ENCODE data around the gene GADL1.
A peak's percentile ranks its signal among the peaks of the same experiment; 100 is the strongest.

Gene GADL1

DNA sequence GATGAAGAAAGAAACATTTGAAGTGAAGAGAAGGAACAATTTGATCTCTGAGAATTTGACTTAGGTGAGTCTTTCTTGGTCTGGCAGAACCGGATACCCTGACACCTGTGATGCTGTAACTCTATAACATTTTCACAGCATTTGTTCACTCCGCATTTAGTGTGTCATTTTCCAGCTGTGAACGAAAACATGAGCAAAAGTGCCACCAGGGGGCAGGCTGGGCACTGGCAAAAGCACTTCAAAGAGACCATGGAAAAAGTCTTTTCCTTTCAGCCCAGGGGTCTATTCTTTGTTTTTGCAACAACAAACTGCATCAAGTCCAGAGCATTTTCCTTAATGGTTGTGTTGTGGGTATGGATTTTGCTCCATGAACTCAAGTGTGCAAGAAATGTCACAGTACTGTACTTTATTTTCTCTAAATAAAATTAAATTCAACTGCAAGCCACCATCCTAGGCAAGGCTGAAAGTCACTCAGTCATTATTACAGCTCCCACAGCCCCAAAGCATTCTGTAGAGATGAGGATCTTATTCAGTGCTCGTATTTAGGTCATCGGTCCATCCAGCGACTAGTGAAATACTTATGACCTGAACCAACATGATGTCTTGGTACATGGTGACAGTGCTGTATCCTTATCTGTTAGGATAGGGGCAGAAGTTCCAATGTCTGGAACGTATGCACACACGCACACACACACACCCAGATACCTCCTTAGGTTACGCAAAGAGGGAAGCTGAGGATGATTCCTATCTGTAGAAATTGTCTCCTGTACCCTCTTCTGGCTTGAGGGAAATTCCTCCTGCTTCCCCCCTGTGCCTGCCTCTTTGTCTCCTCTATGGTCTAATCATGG lies 125.5 kb downstream of the GADL1 start:
- H3K4me3 ChIP-seq (replicated peaks; ENCODE audit: insufficient read depth, low read length), result no peak overlapping the region
- DNase-seq (ENCODE audit: low read depth in 1 of 2, low spot score in 1 of 2), result peak in 1 of 2 experiments; percentile 53
- TF ChIP-seq POLR2AphosphoS5 (IDR thresholded peaks at IDR 0.05; ENCODE audit: low read depth) (no peak), SPI1 (IDR thresholded peaks at IDR 0.05; ENCODE audit: borderline replicate concordance, low read depth) (no peak), GABPA (IDR thresholded peaks at IDR 0.05; ENCODE audit: low read depth) (no peak)
- TF ChIP-seq, protein P1, sequence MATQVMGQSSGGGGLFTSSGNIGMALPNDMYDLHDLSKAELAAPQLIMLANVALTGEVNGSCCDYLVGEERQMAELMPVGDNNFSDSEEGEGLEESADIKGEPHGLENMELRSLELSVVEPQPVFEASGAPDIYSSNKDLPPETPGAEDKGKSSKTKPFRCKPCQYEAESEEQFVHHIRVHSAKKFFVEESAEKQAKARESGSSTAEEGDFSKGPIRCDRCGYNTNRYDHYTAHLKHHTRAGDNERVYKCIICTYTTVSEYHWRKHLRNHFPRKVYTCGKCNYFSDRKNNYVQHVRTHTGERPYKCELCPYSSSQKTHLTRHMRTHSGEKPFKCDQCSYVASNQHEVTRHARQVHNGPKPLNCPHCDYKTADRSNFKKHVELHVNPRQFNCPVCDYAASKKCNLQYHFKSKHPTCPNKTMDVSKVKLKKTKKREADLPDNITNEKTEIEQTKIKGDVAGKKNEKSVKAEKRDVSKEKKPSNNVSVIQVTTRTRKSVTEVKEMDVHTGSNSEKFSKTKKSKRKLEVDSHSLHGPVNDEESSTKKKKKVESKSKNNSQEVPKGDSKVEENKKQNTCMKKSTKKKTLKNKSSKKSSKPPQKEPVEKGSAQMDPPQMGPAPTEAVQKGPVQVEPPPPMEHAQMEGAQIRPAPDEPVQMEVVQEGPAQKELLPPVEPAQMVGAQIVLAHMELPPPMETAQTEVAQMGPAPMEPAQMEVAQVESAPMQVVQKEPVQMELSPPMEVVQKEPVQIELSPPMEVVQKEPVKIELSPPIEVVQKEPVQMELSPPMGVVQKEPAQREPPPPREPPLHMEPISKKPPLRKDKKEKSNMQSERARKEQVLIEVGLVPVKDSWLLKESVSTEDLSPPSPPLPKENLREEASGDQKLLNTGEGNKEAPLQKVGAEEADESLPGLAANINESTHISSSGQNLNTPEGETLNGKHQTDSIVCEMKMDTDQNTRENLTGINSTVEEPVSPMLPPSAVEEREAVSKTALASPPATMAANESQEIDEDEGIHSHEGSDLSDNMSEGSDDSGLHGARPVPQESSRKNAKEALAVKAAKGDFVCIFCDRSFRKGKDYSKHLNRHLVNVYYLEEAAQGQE (IDR thresholded peaks at IDR 0.05; ENCODE audit: insufficient replicate concordance, low read depth), result no peak
- TF ChIP-seq, protein P2, sequence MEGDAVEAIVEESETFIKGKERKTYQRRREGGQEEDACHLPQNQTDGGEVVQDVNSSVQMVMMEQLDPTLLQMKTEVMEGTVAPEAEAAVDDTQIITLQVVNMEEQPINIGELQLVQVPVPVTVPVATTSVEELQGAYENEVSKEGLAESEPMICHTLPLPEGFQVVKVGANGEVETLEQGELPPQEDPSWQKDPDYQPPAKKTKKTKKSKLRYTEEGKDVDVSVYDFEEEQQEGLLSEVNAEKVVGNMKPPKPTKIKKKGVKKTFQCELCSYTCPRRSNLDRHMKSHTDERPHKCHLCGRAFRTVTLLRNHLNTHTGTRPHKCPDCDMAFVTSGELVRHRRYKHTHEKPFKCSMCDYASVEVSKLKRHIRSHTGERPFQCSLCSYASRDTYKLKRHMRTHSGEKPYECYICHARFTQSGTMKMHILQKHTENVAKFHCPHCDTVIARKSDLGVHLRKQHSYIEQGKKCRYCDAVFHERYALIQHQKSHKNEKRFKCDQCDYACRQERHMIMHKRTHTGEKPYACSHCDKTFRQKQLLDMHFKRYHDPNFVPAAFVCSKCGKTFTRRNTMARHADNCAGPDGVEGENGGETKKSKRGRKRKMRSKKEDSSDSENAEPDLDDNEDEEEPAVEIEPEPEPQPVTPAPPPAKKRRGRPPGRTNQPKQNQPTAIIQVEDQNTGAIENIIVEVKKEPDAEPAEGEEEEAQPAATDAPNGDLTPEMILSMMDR (IDR thresholded peaks at IDR 0.05; ENCODE audit: insufficient read depth, low read length), result peak; percentile 48
- H3K27ac ChIP-seq (replicated peaks), result no peak overlapping the region
- H3K27me3 ChIP-seq (ENCODE audit: insufficient read depth, poor library complexity, severe bottlenecking), result peaks cover 2% of the 10 kb centered on the region

DNA sequence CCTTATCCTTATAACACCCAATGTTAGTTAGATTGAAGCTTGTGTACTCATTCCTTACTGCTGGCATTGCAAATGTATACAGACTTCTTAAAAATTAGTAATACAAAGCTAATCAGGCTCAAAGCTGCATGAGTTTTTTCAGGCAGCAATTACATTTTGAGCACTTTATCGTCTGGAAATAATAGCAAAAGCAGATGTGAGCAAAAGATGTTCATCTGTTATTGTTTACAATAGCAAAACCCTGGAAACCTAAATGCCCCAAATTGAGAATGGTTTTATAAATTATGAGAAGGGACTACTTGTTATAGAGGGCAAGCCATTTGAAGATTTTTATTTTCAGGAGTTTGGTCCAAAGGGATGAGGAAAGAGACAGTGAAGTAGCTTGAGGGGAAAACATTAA lies 126.4 kb downstream of the GADL1 start:
- H3K27me3 ChIP-seq (ENCODE audit: insufficient read depth, poor library complexity, severe bottlenecking), result peaks cover 2% of the 10 kb centered on the region
- no peak overlapping the region for H3K27ac ChIP-seq (replicated peaks)
- no peak overlapping the region for H3K4me3 ChIP-seq (replicated peaks; ENCODE audit: insufficient read depth, low read length)
- no peak for TF ChIP-seq GABPA (IDR thresholded peaks at IDR 0.05; ENCODE audit: low read depth)
- TF ChIP-seq POLR2AphosphoS5 (IDR thresholded peaks at IDR 0.05; ENCODE audit: low read depth), result no peak
- no peak for TF ChIP-seq SPI1 (IDR thresholded peaks at IDR 0.05; ENCODE audit: borderline replicate concordance, low read depth)
- TF ChIP-seq, protein P2 (IDR thresholded peaks at IDR 0.05; ENCODE audit: insufficient read depth, low read length), result no peak
- TF ChIP-seq, protein P1 (IDR thresholded peaks at IDR 0.05; ENCODE audit: insufficient replicate concordance, low read depth), result no peak
- no peak for DNase-seq (ENCODE audit: low read depth in 1 of 2, low spot score in 1 of 2)

DNA sequence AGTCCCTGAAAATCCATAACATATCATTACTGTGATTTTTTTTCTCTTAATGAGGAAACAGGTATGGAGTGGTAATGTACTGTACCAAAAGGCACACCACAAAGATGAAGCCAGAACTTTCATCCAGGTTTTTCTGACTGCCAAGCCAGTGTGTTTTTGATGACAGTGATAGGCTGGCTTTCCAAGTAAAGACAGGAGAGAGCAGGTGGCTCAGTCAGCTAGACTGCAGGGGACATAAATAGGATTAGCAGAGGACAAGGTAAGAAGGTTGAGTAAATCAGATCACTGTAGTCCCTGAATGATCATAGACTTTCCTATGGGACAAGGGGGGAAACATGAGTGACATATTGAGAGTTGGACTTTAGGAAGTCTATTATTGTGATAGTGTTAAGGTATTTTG lies 127.9 kb downstream of the GADL1 start:
- Histone ChIP-seq H3K4me3 (replicated peaks; ENCODE audit: insufficient read depth, low read length) (no peak overlapping the region), H3K27me3 (ENCODE audit: insufficient read depth, poor library complexity, severe bottlenecking) (no peaks in the 10 kb centered on the region), H3K27ac (replicated peaks) (peak overlapping the region; percentile 18)
- no peak for DNase-seq (ENCODE audit: low read depth in 1 of 2, low spot score in 1 of 2)
- TF ChIP-seq SPI1 (IDR thresholded peaks at IDR 0.05; ENCODE audit: borderline replicate concordance, low read depth) (no peak), POLR2AphosphoS5 (IDR thresholded peaks at IDR 0.05; ENCODE audit: low read depth) (no peak), GABPA (IDR thresholded peaks at IDR 0.05; ENCODE audit: low read depth) (no peak)
- TF ChIP-seq, protein P1 (IDR thresholded peaks at IDR 0.05; ENCODE audit: insufficient replicate concordance, low read depth), result no peak
- TF ChIP-seq, protein P2 (IDR thresholded peaks at IDR 0.05; ENCODE audit: insufficient read depth, low read length), result no peak

Measured in HL-60 (cell line).